Purkinje cell (primary cell): ENCODE measurements around the gene PLSCR5. TPM values are rescaled to one million over a fixed set of nuclear protein-coding genes. Genes with fewer than 3 reads are reported as not detected.

ENCODE experiments used
- polyA plus RNA-seq: library from polyadenylated mRNA; unstranded; fragments of >200 nt; fragmentation: Nextera tagmentation; gene quantifications from 2 replicates; pipeline ENCODE4 v1.2.1, GENCODE V29; 2014

The PLSCR5 gene, protein sequence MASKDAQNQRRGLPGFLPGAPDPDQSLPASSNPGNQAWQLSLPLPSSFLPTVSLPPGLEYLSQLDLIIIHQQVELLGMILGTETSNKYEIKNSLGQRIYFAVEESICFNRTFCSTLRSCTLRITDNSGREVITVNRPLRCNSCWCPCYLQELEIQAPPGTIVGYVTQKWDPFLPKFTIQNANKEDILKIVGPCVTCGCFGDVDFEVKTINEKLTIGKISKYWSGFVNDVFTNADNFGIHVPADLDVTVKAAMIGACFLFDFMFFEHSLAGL
- polyA plus RNA-seq: not detected in 2 replicates

DNA sequence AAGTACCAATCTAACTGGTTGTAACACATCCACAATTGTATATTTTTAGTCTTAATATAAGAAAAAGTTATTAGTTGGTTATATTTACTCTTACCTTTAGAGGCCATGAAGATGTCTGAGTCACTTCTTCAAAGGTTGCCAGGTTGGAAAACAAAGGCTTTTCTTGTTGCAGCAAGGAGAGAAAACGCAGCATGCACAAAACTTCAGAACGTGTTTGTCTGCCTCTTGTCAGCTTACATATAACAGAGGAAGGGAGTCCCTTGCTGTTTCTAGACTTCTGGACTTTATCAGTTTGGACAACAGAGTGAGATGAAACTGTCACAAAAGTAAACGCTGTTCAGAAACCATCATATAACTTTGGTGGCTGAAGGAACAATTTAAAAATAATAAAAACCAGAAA lies at the start of gene PLSCR5:
Gene PLSCR5 (minus strand): TSS at position 241 of the 400 bp plus-strand sequence. CDS start 134 bp downstream, at position 107.

DNA sequence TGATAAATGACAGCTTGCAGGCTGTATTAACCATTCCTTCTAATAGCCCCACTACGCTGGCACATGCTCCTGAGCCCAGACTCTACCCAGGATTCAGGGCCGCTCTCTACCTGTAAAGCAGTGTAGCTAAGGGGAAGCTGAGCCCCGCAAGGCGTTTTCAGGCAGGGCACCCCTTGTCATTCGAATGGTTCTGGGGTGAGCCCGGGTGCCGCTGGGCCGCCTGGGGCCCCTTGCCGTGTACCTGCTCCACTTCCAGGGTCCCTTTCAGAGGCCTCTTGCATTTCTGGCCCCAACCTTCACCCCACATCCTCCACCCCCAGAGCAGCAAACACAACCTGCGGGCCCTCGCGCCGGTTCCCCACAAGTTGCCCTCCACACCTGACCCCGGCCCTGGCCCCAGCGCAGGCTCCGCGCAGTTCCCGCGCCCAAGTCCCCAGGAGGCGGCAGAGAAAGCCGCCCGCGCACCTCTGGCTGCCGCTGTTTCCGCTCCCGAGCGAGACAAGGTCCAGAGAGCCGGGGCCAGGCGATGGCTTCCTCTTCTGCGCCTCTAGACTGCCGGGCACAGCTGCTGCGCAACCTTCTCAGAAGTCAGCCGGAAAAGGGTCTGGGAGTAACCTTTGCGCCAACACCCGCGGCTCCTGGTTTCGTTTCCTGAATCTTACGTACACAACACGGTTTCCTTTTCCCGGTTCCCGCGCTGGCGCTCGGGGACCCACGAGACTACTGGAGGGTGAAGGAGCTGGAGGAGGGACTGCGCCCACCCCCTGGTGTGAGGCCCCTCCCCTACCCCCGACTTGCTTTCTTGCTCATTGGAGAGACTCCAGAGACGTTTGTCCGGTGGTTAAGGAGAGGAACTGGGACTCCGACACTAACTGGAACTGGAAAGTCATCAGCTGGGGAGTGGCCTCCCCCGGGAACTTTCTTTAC lies 60.9 kb downstream of the PLSCR5 start, which contains the start of gene PLSCR1:
Gene PLSCR1 (minus strand): TSS at position 606 of the 927 bp plus-strand sequence. CDS start 8,055 bp downstream, outside the sequence.

Other genes with a start within 250 kb of the PLSCR5 start
- 9.1 and 10.3 TPM in 2 replicates for gene PLSCR2, start 135.8 kb downstream of the PLSCR5 start, polyA plus RNA-seq
- 32.4 and 33.6 TPM in 2 replicates for gene PLSCR1, start 60.7 kb downstream of the PLSCR5 start, polyA plus RNA-seq